Left renal pelvis (tissue), 4 donors: ENCODE data around the gene RPEL1. TPM values are rescaled to one million over a fixed set of nuclear protein-coding genes. Genes with fewer than 3 reads are reported as not detected.
"Not testable (repeated sequence)": the region's sequence is repeated elsewhere in the genome, so short reads cannot be mapped to it uniquely, and the experiment has no call there.

ENCODE experiments used
- DNase-seq, 4 donors: peaks; one replicate each; pipeline ENCODE4 v3.0.0-alpha.2; 2013; ENCODE audit warnings: low read depth in 4 of 4, low spot score in 3 of 4
- polyA plus RNA-seq, 4 donors: library from polyadenylated mRNA; unstranded; fragments of 120-200 nt; gene quantifications; one replicate each; pipeline ENCODE4 v1.2.1, GENCODE V29; 2013; ENCODE audit not compliant: insufficient read length in 4 of 4

RPEL1 gene
- polyA plus RNA-seq, 4 donors: 0.14 to 0.20 (median 0.20) TPM; not detected in 1

GRCh38 chr10:103232772-103233488 lies 12.8 kb upstream of the RPEL1 start:
- DNase-seq: no peak

GRCh38 chr10:103235775-103236174 lies 9.9 kb upstream of the RPEL1 start:
- DNase-seq: no peak

DNA sequence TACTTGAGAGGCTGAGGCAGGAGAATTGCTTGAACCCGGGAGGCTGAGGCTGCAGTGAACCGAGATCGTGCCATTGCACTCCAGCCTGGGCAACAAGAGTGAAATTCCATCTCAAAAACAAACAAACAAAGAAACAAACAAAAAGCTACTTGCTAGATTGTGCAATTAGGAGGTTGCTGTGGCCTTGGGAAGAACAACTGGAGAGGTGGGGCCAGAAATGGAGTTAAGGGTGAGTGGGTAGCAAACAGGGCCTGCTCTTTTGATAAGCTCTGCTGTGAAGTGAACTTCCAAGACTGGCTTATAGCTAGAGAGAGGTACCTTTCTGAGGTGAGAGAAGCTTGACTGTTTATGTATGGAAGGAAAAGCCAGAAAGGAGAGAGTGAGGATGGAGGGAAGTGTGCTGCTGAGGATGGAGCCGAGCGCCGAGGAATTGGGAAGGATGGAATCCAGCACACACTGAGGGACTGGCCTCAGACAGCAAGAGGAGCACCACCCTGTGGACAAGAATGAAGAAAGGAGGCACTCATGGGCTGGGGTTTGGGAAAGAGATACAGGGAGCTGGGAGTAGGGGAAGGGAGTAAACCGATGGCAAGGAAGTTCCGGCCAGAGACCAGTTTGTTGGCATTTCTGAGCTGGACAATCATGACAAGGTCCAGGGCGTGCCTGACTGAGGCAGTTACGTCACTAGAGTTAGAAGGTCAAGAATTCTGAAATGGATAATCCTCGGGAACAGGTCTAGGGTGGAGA lies 7.0 kb upstream of the RPEL1 start:
- no peak for DNase-seq

DNA sequence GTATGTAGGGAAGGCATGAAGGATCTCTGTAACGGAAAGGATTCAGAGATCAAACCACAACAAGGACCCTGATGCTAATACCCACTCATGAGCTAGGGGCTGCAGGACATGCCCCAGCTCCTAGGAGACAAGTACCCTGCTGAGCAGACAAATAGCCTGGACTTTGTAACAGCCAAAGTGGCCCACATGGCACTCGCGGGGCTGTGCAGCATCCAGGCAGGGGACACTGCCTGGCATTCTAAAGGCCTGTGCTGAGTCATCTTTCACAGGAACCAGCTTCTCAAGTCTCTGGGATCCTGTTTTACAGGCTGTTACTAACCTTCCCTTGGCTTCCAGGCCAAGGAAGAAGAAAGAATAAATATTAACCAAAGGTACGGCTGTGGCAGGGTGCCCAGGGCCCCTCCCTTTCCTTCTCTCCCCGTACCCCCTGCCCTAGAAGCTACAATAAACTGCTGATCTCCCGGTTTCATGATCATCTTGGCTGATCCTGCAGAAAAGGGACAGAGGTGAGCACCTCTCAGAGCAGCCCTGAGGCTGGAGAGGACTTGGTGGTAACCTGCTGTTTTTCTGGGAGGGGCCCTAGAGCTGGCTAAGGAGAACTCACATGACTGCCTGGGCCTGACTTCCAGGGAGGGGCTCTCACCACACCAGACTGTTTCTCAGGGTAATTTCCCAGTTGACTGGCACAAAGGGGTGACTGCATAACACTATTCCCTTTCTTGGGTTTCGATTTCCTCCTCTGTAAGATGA lies 4.2 kb upstream of the RPEL1 start:
- peak in 3 of 4 donors; percentile 34 to 49 (median 38) for DNase-seq

DNA sequence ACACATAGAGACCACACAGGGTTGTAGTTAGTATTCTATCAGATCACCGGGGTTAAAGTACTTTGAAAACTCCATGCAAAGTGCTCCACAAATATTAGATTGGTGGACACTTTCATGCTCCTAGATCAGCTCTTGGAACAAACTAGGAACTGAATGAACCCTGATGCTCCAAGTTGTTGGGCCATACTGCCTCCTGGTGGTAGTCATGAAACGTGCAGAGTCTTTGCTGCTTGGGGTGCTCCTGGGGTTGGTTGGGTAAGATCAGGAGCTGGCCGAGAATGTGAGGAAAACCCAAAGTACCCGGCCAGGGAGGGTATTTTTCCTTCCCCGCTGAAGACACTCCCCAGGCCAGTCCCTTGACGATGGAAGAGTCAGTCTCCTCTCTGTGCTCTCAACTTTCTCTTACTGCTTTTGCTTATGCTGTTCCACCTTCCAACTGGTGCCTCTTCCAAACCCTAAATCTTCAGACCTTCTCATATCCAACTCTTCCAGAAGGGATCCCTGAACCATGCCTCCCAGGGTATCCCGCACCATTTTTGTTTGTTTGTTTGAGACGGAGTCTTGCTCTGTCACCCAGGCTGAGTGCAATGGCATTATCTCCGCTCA lies 918 bp upstream of the RPEL1 start:
- peak in 2 of 4 donors; percentile 46 to 50 for DNase-seq

DNA sequence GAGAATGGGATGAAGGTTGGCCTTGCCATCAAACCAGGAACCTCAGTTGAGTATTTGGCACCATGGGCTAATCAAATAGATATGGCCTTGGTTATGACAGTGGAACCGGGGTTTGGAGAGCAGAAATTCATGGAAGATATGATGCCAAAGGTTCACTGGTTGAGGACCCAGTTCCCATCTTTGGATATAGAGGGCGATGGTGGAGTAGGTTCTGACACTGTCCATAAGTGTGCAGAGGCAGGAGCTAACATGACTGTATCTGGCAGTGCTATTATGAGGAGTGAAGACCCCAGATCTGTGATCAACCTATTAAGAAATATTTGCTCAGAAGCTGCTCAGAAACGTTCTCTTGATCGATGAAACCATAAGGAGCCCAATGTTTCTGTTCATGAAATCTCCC lies 637 bp downstream of the RPEL1 start:
- DNase-seq: no peak

- DNase-seq: no peak
Observed at GRCh38 chr10:103254113-103254512, 8.4 kb downstream of the RPEL1 start.

GRCh38 chr10:103254538-103255325 lies 9.0 kb downstream of the RPEL1 start:
- no peak for DNase-seq

GRCh38 chr10:103256613-103257012 lies 10.9 kb downstream of the RPEL1 start:
- DNase-seq: no peak

DNA sequence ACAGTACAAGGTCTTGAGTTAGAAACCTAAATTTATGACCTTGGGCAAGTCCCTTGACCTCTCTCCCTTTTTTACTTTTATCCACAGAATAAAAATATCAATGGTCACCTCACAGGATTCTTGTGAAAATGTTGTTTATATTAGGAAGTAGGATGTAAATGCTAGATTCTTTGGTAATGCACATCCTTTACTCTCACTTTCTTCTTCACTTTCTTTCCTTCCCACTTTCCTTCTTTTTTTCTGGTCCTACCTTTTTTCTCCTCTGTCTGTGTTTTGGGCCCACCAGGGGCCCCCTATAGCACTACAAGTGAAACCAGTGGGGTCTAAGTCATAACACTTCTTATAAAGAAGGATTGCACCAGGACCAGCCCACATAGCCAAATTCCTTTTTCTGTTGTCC lies 12.1 kb downstream of the RPEL1 start:
- DNase-seq: no peak

GRCh38 chr10:103258928-103259327 lies 13.2 kb downstream of the RPEL1 start:
- not testable (repeated sequence) for DNase-seq

GRCh38 chr10:103259989-103260388 lies 14.3 kb downstream of the RPEL1 start:
- DNase-seq: no peak

DNA sequence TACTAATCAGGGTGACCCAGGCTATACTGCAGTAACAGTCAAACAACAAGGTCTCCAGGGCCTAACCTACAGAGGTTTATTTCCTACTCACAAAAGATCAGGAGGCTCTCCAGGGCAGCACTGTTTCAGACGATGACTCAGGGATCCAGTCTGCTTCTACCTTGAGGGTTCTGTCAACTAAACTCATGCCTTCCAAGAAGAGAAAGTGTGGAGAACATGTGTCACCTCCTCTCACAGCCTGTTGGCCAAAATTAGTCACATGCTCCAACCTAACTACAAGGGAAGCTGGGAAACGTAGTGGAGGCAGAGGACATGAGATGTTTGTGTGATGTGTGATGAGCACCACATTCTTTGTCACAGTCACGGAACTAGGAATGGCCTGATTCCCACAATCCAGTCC lies 16.5 kb downstream of the RPEL1 start:
- DNase-seq: no peak

DNA sequence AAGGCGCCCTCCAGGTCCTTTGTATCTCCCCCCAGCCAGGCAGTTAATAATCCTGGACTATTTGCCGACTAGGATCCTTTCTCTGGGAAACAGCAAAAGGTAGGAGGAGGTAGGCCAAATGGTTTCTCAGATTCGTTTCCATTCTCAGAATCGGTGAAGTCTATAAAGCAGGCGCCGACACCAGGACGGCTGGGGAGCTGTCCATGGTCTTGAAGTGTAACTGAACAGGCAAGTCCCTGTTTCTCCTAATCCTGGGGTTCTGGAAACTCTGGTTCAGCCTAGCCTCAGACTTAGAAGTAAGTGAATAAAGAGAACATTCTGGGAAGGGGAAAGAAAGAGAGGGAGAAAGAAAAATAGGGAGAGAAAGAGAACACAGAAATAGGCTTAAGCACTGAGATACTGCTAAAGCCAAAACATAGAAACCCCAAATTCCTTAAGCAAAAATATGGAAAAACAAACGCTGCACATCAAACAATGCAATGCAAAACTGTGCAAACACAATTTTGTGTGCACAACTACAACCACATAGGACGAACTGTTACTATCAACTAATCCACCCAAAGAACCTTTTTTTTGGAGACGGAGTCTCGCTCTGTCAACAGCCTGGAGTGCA lies 20.1 kb downstream of the RPEL1 start:
- DNase-seq: peak in 3 of 4 donors; percentile 61 to 74 (median 64)

DNA sequence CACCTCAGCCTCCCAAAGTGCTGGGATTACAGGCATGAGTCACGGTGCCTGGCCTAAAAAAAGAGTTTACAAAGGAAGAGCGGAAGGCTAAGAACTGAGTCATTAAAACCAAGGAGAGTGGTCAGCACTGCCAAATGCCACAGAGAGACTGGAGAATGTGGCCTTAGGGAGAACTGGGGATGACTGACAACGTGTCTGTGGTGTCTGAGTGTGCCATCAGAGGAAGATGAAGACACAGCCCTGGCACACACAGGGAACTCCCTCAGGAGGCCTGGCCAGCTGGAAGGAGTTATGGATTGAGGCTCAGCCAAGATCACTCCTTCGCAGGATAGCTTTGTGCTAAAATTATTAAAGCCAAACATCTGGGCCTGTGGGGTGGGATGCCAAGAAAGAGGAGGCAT lies 27.4 kb downstream of the RPEL1 start:
- DNase-seq: no peak

DNA sequence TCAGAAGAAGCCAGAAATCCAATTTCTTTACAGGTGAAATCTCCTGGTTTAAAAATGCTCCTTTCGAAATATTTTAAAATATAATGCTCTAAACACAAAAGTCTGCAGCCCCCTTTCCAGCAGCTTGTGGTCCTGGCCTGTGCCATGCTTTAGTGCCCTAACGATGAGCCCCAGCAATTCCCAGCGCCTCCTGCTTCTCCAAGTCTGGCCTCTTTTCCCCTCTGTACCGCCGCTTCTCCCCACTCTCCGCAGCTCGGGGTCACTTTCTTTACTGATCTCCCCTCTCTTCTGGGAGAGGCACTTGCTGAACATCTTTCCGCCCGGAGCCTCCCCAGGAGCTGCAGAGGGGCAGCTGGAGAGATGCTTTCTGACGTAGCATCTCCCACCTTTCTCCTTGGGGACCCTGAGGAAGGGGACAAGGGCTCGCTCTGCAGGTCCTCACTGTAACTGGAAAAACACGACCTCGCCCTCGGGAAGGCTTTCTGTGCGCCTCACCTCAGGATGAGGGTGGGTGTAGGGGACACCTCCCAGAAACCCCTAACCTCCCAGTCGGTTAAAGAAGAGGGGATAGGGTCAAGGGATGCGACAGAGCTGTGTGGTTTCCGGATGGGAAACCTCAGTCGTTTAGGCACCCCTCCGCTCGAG lies 30.7 kb downstream of the RPEL1 start:
- no peak for DNase-seq

GRCh38 chr10:103276896-103277712 lies 31.4 kb downstream of the RPEL1 start, which contains the start of gene INA:
Gene INA, plus strand, starts transcription at chr10:103277138. Its CDS starts 74 bp downstream, at chr10:103277212.
- peak in 3 of 4 donors; percentile 38 to 69 (median 39) for DNase-seq
